Limb (tissue), 2 donors: ENCODE results near the gene GIPR.

Source experiments
- DNase-seq, 2 donors: peaks; one replicate each; pipeline ENCODE4 v3.0.0-alpha.2; 2016; ENCODE audit errors: extremely low spot score in 2 of 2

Gene GIPR

DNA sequence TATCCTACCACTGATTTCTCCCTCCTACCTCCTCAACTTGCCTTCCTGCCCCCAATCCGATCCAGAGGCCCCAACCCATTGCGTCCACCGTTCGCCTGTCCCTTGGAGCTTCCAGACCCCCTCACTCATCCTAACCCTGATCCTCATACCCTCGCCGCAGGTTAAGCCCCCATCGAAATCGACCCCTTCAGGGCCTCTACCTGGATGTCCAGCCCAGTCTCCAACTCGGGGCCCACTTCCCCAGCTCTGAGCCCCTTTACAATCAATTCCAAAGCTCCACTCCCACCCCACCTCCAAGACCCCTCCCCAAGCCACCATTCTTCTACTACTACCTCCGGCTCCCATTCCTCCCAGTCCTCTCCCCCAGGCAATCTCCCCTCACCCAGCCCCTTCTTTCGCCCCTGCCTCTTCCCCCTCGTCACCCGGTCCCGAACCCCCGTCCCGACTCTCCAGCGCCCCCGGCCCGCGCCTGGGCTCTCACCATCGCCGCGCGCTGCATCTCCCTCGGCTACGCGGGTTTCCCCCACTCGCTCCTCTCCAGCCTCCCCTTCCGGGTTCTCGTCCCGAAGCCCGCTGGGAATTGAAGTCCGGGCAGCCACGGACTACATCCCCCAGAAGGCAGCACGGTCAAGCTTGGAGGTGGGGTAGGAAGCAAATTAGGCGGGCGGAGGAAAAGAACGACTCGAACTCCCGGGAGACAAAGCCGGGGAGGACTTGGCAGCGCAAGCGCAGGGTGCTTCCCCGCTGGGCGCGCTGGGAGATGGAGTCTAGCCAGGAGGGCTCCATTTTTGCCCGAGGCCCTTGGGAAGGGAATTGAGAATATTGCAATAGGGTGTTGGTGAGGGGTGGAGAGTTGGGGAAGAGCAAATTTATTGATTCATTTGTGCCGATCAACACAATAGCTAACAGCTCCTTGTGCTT lies 62.6 kb downstream of the GIPR start, which contains the start of gene FBXO46:
Gene FBXO46 (minus strand): TSS at position 529 of the 921 bp plus-strand sequence. CDS start 17,401 bp downstream, outside the sequence.
- peak; percentile 97 for DNase-seq
